Brain microvascular endothelial cell (primary cell): Measurements from ENCODE around the gene OGFOD1.

Experiments used
- DNase-seq: peaks from one replicate; pipeline ENCODE4 v3.0.0-alpha.2; 2020
- H3K27ac ChIP-seq: fragments of 250-450 bp; sonication (Bioruptor Pico); 2 replicates; pipeline ENCODE4 v1.5.1; 2020; ENCODE audit warnings: mild to moderate bottlenecking, moderate library complexity
- H3K27me3 ChIP-seq: fragments of 250-450 bp; sonication (Bioruptor Pico); replicated peaks from 2 replicates; pipeline ENCODE4 v1.5.1; 2020; ENCODE audit warnings: mild to moderate bottlenecking
- H3K36me3 ChIP-seq: fragments of 250-450 bp; sonication (Bioruptor Pico); replicated peaks from 2 replicates; pipeline ENCODE4 v1.5.1; 2020; ENCODE audit warnings: mild to moderate bottlenecking
- H3K4me3 ChIP-seq: 2 replicates; pipeline ENCODE4 v1.5.1; 2011; ENCODE audit warnings: low read depth, mild to moderate bottlenecking, control low read depth, low read length, moderate library complexity
- CTCF ChIP-seq: IDR thresholded peaks from 2 replicates; pipeline ENCODE4 v1.5.1; 2011; ENCODE audit warnings: low read depth, mild to moderate bottlenecking, moderate library complexity, low read length, control low read depth, inconsistent platforms; ENCODE audit errors: missing control alignments
- in situ Hi-C: cut with HindIII; loops from 2 replicates; pipeline ENCODE4 v1.10.0; 2017; ENCODE audit warnings: low sequenced_read_pairs, low pct_ligation_motif_present

OGFOD1 gene

GRCh38 chr16:56450986-56451752 lies at the start of gene OGFOD1, which contains the start of gene NUDT21:
OGFOD1 (plus strand) TSS chr16:56451554; CDS start chr16:56451613, 59 bp downstream.
NUDT21 (minus strand) TSS chr16:56451332; CDS start chr16:56451202, 130 bp downstream.
- H3K27ac ChIP-seq: peak within 1 kb of the TSS; percentile 77
- no peaks in the 10 kb centered on the region for H3K27me3 ChIP-seq
- no peak for TF ChIP-seq CTCF
- in situ Hi-C loops: no loop called here
- peak within 1 kb of the TSS; percentile 89 for H3K4me3 ChIP-seq
- DNase-seq: peak; percentile 99
- peaks cover 20% of the 10 kb centered on the region for H3K36me3 ChIP-seq

GRCh38 chr16:56405977-56406672 lies 45.2 kb upstream of the OGFOD1 start:
- in situ Hi-C loops: no loop called here
- no peak for TF ChIP-seq CTCF
- DNase-seq: no peak
- Histone ChIP-seq H3K36me3 (peaks cover 34% of the 10 kb centered on the region), H3K27me3 (no peaks in the 10 kb centered on the region), H3K4me3 (no peak overlapping the region), H3K27ac (no peak overlapping the region)

- H3K4me3 ChIP-seq: no peak overlapping the region
- in situ Hi-C loops: no loop called here
- no peak overlapping the region for H3K27ac ChIP-seq
- H3K27me3 ChIP-seq: no peaks in the 10 kb centered on the region
- TF ChIP-seq CTCF: no peak
- DNase-seq: no peak
- peaks cover 14% of the 10 kb centered on the region for H3K36me3 ChIP-seq
Observed at GRCh38 chr16:56408379-56409098, 42.8 kb upstream of the OGFOD1 start.

- Histone ChIP-seq H3K4me3 (no peak overlapping the region), H3K27me3 (no peaks in the 10 kb centered on the region), H3K36me3 (peaks cover 14% of the 10 kb centered on the region), H3K27ac (no peak overlapping the region)
- in situ Hi-C loops: no loop called here
- TF ChIP-seq CTCF: no peak
- DNase-seq: no peak
Observed at GRCh38 chr16:56409195-56409594, 42.2 kb upstream of the OGFOD1 start.

GRCh38 chr16:56411123-56411522 lies 40.2 kb upstream of the OGFOD1 start:
- no peak for DNase-seq
- Histone ChIP-seq H3K27ac (no peak overlapping the region), H3K4me3 (no peak overlapping the region), H3K36me3 (peaks cover 5% of the 10 kb centered on the region), H3K27me3 (no peaks in the 10 kb centered on the region)
- TF ChIP-seq CTCF: no peak
- in situ Hi-C loops: no loop called here
